ENCODE measurements around the gene TMCO4. TPM values are rescaled to one million over a fixed set of nuclear protein-coding genes. Genes with fewer than 3 reads are reported as not detected.

The TMCO4 gene
- total and polyA plus RNA-seq, 2 donors (not counting 3 experiments of a cell fraction or from before 2014, with no cell fraction given): 7.6 to 10.3 TPM

GRCh38 chr1:19774180-19774785 lies 25.4 kb downstream of the TMCO4 start:
- no peak for FAIRE-seq
- H3K4me1 ChIP-seq (ENCODE audit: control insufficient read depth, extremely low read depth, insufficient read depth, low read length): no peaks in the 10 kb centered on the region
- H3K27ac ChIP-seq (ENCODE audit: insufficient read depth, low read depth, low read length): no peak overlapping the region
- no TSS peak for BruUV-seq (replicated peaks)
- H3K9me3 ChIP-seq (replicated peaks; ENCODE audit: control insufficient read depth, insufficient read depth, low read length): no peaks in the 10 kb centered on the region
- H3K9ac ChIP-seq (replicated peaks; ENCODE audit: extremely low read depth, insufficient read depth, low read length): no peak overlapping the region
- no peak overlapping the region for H3K4me3 ChIP-seq (replicated peaks in 1 of 3; ENCODE audit: insufficient read depth in 1 of 3, low read depth in 1 of 3, low read length in 3 of 3)
- no peaks in the 10 kb centered on the region for H3K27me3 ChIP-seq (ENCODE audit: control insufficient read depth in 2 of 2, insufficient read depth in 2 of 2, low read length in 2 of 2)
- no peaks in the 10 kb centered on the region for H3K9me1 ChIP-seq (replicated peaks; ENCODE audit: control insufficient read depth, extremely low read depth, insufficient read depth, low read length)
- dilution Hi-C loops (cut with MboI; ENCODE audit: extremely low pct_ligation_motif_present, low sequenced_read_pairs) (no loop called here), intact Hi-C loops (cut with micrococcal nuclease) (no loop called here)
- H2AFZ ChIP-seq (ENCODE audit: low read depth, low read length): no peak overlapping the region
- DNase-seq (ENCODE audit: low read depth, low spot score): no peak
- no peaks in the 10 kb centered on the region for H3K36me3 ChIP-seq (ENCODE audit: control insufficient read depth in 2 of 2, extremely low read depth in 1 of 2, insufficient read depth in 2 of 2, low read length in 2 of 2)
- TF ChIP-seq EZH2 (IDR thresholded peaks at IDR 0.05; ENCODE audit: borderline replicate concordance, low read depth, low read length, severe bottlenecking) (no peak), POLR2AphosphoS5 (IDR thresholded peaks at IDR 0.05; ENCODE audit: insufficient read depth, low read depth, low read length) (no peak), FOS (IDR thresholded peaks at IDR 0.05; ENCODE audit: borderline replicate concordance, insufficient read depth, low read length) (no peak), POLR2A (IDR thresholded peaks at IDR 0.05; ENCODE audit: low read depth, low read length) (no peak), MYC (IDR thresholded peaks at IDR 0.05; ENCODE audit: low read depth, low read length) (no peak), JUN (IDR thresholded peaks at IDR 0.05; ENCODE audit: borderline replicate concordance, insufficient read depth, insufficient read length, low read depth) (no peak), CTCF (IDR thresholded peaks at IDR 0.05; ENCODE audit: extremely low read depth in 1 of 2, insufficient read depth in 1 of 2, low read depth in 1 of 2, low read length in 2 of 2) (no peak), MAX (IDR thresholded peaks at IDR 0.05; ENCODE audit: insufficient read depth, insufficient read length) (no peak), GATA2 (IDR thresholded peaks at IDR 0.05; ENCODE audit: insufficient read depth, insufficient read length, low read depth, low read length) (no peak)
- no peaks in the 10 kb centered on the region for H3K79me2 ChIP-seq (ENCODE audit: control insufficient read depth, insufficient read depth, low read length)
- H3K4me2 ChIP-seq (ENCODE audit: insufficient read depth, low read length): no peak overlapping the region
- CTCF ChIA-PET: interaction anchor here (0.6 kb wide), 1 partner anchor 13 kb away, joined by 3 read pairs; no protein-coding TSS in a partner anchor
- POLR2A ChIA-PET: no interaction called here
- H4K20me1 ChIP-seq (replicated peaks; ENCODE audit: control insufficient read depth, extremely low read depth, insufficient read depth, low read length): no peaks in the 10 kb centered on the region
